ENCODE data around the gene HOMER2.
"Not testable (repeated sequence)": the region's sequence is repeated elsewhere in the genome, so short reads cannot be mapped to it uniquely, and the experiment has no call there.

The HOMER2 gene

GRCh38 chr15:82966671-82967071, 14.2 kb upstream of the HOMER2 start:
- no peak for DNase-seq (ENCODE audit: low read depth in 2 of 2)

GRCh38 chr15:82964890-82965289, 12.4 kb upstream of the HOMER2 start:
- no peak for DNase-seq (ENCODE audit: low read depth in 2 of 2)

- DNase-seq (ENCODE audit: low read depth in 2 of 2): no peak
Observed at GRCh38 chr15:82963471-82964341, 11.2 kb upstream of the HOMER2 start.

- no peak for DNase-seq (ENCODE audit: low read depth in 2 of 2)
Observed at GRCh38 chr15:82960766-82961165, 8.2 kb upstream of the HOMER2 start.

- no peak for DNase-seq (ENCODE audit: low read depth in 2 of 2)
Observed at GRCh38 chr15:82959423-82959822, 6.9 kb upstream of the HOMER2 start.

DNA sequence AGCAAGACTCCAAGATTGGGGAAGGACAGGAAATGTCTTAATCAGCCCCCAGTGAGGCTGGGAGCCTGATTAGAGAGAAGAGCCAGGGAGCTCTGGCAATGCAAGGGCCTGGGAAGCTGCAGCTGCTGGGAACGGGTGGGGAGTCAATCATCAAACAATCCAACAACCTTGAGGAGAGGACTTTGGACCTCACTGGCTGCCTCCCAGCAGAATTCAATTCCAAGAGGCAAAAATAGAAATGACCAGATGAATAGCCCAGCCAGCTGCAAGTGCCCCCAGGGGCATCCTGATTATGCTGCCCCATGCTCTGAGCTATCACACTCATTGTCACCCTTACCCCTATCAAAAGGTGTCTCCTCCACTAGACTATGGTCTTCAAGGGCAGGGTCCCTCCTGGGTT, 6.1 kb upstream of the HOMER2 start:
- DNase-seq (ENCODE audit: low read depth in 2 of 2): no peak

GRCh38 chr15:82951472-82952157, 905 bp downstream of the HOMER2 start:
- no peak for DNase-seq (ENCODE audit: low read depth in 2 of 2)

DNA sequence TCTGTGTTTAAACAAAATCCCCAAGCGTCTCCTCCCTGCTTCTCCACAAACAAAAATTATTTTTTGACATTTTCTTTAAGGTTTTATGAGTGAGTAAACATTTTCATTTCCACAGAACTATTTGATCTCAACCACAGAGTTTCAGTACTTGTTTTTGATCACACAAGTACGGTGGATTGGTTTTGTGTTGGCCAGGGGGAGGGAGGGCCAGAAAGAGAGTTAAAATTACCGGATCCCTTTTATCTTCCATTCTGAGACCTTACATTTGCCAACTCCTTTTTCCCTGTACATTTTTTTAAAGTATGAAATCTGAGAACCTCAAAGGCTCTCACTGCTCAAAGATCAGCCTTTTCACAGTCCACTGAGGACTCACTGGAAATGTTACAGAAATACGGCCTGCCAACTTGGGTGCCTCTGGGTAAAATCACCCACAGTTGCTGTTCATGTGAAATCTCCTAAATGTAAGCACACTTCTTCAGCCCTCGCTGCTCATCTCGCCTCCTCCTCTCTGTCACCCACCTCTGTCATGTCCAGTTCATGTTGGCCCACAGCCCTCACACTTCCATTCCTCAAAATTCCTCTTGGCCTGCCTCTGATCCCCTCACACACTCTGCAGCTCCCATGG, 1.7 kb downstream of the HOMER2 start:
- no peak for DNase-seq (ENCODE audit: low read depth in 2 of 2)

GRCh38 chr15:82950295-82950694, 2.2 kb downstream of the HOMER2 start:
- no peak for DNase-seq (ENCODE audit: low read depth in 2 of 2)

GRCh38 chr15:82946155-82946701, 6.3 kb downstream of the HOMER2 start:
- no peak for DNase-seq (ENCODE audit: low read depth in 2 of 2)

DNA sequence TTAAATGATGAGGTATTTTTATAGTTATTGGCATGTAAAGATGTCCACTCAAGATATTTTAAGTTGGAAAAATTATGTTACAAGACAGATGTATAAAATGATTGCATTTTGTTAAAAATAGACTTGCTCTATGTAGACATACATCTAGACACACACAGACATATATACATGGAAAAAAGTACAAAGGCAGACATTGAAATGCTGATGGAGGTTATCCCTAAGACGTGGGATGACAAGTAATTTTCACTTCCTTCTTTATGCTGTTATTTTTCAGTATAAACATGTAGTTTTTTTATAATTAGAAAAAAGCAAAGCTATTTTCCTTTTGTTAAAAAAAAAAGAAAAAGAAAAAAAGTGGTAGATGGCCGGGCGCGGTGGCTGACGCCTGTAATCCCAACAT, 7.2 kb downstream of the HOMER2 start:
- DNase-seq (ENCODE audit: low read depth in 2 of 2): no peak

DNA sequence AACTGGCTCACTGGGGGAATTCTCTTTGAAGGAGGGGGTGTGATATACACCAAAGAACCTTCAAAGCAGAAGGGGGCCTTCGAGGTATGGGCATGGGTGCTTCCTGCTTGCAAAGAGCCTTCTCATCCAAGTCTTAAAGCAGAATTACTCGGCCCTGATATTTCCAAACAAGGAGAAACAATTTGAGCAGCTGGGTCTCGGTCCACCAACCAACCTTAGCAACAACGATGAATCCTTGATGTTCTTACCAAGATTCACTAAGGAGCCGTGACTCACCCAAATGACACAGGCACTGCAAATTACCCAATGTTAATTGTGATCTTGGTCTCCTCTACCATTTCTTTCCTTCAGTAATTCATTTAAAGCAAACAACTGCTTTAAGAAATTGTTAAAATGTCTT, 7.7 kb downstream of the HOMER2 start:
- no peak for DNase-seq (ENCODE audit: low read depth in 2 of 2)

- DNase-seq (ENCODE audit: low read depth in 2 of 2): no peak
Observed at GRCh38 chr15:82944056-82944455, 8.5 kb downstream of the HOMER2 start.

- DNase-seq (ENCODE audit: low read depth in 2 of 2): no peak
Observed at GRCh38 chr15:82943176-82943575, 9.3 kb downstream of the HOMER2 start.

DNA sequence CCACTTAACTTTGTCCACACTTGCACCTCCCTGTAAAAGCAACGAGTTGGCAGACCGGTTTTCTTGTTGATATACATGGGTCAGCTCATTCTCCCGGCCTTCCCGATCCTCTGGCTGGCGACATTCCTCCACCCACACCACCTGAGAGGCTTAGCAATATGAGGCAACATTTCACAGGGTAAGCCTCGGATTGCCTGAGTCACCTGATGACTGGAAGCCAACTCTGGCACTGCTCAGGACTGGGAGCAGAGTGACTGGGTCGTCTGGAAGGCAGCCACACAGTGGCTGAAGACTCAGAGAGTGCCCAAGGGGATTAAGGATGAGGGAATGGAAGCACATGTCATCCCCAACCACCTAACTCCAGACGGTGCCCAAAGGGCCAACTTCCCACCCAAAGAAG, 9.8 kb downstream of the HOMER2 start:
- no peak for DNase-seq (ENCODE audit: low read depth in 2 of 2)

GRCh38 chr15:82939678-82940077, 12.8 kb downstream of the HOMER2 start:
- not testable (repeated sequence) for DNase-seq (ENCODE audit: low read depth in 2 of 2)

GRCh38 chr15:82937712-82938058, 14.8 kb downstream of the HOMER2 start:
- no peak for DNase-seq (ENCODE audit: low read depth in 2 of 2)

DNA sequence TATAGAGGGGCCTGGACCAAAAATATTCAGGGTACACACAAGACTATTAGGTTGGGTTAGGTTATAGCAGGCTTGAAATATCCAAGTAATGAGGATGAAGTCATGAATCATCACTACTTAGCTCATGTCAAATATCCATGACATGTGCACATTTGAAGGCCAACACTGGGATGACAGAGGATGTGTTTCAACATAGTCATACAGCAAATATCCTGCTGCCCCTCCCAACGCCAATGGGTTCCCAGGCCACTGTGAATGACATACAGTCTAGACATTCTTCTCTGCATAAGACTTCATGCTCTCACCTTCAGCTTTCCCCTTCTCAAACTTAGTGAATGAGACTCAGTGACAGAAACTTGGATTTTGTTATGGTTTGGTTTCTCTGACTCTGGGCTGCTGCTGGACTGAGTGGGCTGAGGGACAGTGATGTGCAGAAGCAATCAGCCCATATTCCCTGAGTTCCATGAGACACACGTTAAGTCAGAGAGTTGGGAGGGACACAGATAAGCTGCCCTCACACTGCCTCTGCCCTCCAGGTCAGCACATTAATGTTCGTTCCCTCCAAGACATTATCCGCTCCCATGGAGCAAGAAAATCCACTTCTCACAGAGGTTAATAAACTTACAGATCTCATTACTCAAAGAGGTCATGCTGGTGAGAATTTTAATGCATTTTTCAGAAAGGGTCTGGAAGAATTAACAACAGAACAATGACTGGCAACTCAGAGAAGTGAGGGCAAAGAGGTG, 15.4 kb downstream of the HOMER2 start:
- DNase-seq (ENCODE audit: low read depth in 2 of 2): no peak

GRCh38 chr15:82935382-82935781, 17.1 kb downstream of the HOMER2 start:
- no peak for DNase-seq (ENCODE audit: low read depth in 2 of 2)

DNA sequence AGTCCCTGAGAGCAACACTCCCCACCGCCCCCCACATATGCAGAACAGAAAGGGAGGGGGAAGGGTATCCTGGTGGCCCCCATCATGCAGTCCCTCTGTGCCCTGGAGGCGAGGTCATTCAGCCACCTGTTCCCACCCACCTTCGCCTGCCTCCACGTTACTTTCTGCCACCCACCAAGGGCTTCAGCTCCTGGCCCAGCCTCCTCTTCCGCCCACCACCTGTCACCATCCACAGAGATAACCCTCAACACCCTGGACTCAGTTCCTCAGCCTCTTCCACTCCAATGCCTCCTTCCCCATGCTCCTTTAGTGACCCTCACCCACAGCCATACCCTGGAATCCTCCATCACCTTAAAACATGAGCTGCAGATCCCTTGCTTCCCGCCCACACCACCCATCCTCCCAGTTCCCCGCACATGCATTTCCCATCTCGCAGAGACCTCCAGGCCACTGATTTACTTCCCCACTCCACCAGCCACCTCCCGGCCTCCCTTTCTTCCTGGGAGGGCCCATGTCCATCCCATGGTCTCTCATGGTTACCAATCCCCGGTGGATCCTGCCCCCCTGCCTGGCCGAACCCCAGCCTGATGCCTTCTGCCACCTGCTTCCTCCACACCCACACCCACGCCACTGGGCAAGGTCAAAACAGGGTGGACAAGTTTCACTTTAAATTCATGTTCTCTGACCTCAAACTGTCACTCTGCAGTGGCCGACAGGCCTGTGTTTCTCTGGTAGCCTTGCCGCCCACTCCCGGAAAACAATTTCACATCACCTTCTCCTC, 18.2 kb downstream of the HOMER2 start:
- DNase-seq (ENCODE audit: low read depth in 2 of 2): no peak

DNA sequence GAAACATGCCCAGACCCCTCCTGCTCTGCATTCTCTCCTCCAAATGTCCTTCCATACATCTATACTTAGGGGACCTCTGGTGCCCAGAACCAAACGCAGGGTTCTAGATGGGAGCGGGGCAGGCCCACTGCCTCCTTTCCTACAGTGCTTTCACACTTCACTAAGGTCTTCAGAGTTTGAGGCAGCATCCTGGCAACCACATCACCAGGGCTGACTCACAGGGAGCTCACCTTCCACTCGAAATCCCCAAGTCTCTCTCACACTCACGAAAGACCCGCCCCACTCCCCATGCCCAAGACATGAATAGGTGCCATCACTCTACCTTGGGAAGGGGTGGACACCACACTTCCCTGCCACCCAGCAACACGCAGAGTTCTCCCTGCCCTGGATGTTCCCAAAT, 18.9 kb downstream of the HOMER2 start:
- DNase-seq (ENCODE audit: low read depth in 2 of 2): no peak
